Activated naive CD4-positive, alpha-beta T cell treated with anti-CD3 and anti-CD28 coated beads, Interleukin-2, amount 50 U/mL, for 16 hours (primary cell): Measurements from ENCODE around the gene GALK2.

Experiments used
- DNase-seq: peaks from one replicate; pipeline ENCODE4 v3.0.0-alpha.2; 2020

Gene GALK2

DNA sequence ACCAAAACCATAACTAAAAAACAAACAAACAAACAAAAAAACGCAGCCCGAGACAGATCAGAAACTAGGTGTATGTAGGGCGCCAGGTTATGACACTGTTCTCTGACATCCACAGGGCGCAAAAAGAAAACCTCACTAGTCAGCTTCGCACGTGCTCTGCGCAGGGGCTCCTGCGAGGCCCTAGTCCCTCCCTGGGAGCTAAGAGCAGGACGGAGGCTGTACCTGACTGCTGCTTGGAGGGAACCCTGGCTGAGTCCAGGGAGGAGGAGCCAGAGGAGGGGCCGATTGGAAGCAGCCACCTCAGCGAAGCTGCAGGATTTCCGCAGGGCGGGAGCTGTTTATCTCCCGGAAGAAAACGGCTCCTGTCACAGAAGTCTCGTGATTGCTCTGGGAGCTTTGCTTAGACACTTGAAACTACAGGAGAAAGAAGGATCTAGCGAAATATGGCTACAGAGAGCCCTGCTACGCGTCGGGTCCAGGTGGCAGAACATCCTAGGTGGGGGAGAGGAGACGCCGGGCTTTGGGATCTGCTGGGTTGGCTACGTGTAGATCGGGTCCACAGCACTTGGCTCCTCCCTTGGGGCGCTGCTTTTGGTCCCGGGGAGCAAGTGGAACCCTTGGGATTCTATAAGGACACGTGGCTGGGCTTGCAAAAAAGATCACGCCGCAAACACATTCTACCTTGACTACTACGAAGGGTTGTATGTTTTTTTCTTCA, at the start of gene GALK2:
TSS of gene GALK2 (plus strand) at position 368 of the 718 bp plus-strand sequence. CDS start at position 444, 76 bp downstream.
- DNase-seq = peak; percentile 77

DNA sequence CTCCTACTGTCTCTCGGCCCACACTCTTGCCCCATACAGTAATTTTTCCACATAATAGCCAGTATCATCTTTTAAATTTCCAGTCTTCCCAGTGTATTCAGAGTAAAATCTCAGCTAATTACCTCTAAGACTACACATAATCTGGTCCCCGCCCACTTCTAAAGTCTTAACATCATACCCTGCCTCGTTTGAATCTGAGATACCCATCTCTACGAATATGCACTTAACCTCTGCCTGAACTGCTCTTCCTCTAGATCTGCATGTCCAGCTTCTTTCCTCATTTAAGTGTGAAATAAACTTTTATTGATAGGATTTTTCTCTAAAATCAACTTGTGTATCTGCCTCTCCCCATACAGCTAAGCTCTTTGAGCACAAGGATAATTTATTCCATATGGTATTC, 49.2 kb upstream of the GALK2 start:
- DNase-seq = no peak

DNA sequence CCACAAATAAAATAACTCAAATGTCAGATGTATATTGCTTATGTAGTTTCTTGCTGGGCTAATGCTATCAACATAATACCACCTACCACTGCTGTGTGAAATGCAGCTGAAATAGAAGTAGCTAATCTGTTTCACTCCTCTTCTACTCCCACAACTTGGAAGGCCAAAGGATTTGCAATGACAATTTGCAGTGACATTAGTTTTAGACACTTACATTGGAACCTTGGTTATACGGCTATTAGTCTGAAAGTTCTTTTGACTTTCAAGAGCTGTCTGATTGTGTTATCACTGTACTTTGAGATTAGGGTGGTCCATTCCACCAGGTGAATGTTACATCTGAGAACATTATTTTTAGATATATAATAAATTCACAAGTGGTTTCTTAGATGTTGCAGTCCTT, 48.1 kb upstream of the GALK2 start:
- DNase-seq = no peak

DNA sequence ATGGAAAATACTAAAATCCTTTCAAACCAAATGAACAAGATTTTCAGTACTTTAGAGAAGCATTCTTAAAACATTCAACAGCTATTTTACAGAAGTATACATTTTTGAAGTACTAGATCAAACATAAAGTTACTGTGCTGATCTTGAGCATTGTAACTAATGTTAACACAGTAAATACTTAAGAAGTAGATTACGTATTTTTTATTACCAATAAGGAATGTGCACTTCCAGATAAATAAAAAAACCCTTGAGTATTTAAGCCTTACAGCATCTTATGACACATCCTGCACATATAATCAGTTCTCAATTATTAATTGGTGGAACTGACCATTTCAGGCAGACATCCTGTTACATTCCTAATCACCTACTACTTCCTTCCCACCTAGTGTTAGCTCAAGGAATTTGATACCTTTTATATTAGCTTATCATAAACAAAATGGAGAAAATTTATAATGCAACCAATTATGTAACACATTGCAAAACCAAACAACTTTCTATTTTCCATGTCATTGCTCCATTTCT, 47.4 kb upstream of the GALK2 start:
- no peak for DNase-seq

DNA sequence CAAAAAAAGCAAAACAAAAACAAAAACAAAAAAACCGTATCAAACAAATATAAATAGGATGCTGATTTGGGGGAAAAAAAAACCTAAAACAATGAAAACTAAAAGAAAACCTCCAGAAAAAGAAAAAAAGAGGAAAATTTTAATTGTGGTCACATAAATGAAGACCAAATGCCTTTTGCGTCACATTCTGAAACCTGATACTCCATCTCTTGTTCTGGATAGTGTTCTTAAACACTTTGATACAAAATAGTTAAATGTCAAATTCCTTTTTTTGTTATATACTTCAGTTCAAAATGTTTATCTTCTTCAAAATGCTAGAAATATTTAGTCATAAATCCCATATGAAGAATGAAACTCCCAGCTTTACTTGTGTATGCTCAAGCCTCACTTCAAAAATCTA, 45.7 kb upstream of the GALK2 start:
- no peak for DNase-seq

DNA sequence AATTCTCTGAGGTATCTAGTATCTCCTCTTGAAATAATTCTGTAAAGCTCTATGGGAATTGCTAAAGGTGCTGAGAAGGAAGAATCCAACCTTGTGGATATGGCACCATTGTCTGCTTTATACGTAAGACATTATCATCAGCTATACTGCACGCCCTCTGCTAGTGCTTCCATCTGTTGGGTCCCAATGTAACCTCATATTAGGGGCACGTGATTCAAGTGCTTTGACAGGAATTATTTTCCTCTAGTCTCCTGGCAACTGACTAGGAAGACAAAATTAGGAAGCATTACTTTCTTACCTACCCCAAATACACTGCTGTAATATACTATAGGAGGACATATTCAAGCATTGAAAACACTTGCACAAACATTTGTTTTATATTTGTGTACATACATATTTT, 38.6 kb upstream of the GALK2 start:
- DNase-seq = no peak

DNA sequence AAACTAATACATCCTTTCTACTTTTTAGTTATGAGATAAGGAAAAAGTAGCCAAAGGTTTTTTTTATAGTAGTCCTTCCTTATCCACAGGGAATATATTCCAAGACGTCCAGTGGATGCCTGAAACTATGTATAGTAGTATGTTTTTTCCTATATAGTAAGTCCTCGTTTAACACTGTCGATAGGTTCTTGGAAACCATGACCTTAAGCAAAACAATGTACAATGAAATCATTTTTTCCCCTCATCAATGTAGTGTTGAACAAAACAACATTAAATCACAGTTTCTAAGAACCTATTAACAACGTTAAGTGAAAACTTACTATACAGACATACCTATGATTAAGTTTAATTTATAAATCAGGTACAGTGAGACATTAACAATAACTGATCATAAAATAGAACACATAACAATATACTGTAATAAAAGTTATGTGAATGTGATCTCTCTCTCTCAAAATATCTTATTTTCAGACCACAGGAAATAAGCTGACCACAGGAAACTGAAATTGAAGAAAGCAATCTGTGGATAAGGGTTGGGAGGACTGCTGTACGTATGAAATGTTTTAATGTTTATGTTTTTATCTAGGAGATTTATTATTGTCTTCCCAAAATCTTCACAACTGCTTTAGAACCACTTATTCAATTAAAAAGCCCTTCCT, 35.2 kb upstream of the GALK2 start:
- no peak for DNase-seq

DNA sequence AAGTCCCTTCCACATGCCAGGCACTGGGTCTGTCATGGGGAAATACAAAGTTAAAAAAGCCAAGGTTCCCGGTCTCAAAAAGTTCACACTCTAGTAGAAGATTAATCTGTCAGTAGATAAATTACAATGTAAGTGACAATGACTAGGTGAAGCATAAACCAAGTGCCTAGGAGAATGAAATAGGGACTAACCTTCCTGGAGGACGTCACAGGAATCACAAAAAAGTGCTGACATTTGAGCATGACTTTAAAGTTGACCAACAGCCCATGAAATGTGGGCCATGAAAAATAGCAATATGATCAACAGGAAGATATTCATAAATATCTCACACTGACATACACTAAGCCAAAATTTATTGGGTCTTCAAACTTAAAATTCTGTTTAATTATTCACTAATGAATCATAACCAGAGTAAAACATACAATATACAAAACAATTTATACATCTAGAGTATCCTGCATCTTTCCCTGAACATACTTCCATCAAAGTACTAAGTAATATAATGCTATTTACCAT, 34.6 kb upstream of the GALK2 start:
- no peak for DNase-seq

DNA sequence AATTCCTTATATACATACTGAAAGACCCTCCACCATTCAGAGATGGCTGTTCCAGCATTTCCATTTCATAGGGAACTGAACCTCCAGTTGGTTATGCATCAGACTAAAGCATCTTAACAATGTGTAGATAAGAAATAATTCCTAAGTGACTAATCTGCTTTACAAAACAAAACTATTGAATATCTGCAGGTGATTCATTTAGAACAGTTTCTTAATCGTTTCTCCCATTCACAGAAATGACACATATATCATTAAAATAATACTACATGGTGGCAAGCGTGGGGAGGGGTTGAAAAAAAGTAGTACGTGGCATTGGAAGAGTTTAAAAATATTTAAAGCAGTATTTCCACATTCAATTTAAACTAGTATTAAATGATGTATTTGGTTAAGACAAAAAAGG, 34.1 kb upstream of the GALK2 start:
- no peak for DNase-seq

DNA sequence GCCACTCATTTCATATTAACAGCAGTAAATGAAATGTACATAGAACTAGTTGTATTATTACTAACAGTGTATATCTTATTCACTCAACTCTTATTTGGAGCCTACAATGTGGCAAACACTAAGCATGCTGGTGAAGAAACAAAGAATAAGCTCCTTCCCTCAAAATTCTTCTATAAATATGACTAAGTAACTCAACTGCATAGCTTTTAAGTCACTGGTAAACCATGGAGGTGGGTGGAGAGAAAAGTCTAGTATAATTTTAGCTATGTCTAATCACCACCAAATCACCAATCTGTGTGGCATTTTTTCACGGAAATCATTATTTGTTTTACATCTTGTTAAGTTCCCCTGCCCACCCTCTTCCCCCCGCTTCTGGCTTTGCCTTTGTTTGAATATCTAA, 32.2 kb upstream of the GALK2 start:
- no peak for DNase-seq

DNA sequence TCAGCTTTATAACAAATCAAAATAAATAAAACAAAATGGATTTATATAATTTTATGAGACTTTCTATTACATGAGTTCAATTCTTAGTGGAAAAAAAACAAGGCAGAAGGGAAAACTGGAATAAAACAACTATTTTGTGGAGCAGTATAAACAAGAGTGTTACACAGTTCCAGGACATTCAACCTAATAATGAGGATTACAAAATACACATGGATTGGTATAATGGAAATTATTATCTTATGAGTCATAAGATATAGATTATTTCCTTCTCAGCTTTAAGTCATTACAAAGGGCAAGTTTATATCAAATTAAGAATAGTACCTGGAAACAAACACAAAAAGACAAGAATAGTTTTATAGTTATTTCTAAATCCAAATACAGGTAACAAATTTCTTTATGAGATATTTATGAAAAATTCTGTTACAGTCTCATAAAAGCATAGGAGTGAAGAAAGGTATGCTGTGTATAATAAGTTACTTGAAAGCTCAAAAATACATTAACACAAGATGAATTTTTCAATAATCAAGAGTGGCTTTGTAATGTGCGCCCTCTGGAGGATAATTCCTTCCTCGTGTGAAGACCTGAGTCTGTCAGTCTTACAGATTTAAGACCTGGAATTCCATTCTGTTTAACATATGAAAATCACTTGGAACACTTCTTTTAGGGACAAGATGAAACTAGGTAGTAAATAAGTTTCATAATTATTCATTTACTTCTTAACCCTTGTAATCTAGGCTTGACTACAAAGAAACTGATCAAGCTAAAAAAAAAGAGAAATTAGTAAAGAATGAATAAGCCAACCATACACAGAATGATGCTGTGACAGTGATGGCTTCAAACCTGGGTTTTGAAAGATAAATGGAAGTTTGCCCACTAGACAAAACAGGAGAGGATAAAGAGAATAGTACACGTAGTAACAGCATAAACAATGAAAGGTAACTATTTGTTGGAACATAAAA, 24.1 kb upstream of the GALK2 start:
- DNase-seq = peak; percentile 13

DNA sequence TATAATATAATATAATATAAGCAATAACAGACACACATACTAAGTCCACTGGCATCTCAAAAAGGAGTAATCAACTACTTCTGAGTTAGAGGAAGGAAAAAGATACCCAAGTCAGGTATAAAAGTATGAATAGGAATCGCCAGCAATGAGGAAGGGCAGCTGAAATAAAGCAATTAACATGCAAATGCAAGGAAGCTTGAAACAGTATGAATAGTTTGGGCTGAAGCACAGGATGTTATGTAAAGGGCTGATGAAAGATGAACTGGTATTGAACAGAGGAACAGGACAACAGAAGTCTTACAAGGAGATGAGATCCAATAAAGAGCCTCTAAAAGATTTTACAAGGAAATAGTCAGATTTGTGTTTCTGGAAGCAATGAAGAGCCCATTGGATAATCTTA, 21.7 kb upstream of the GALK2 start:
- no peak for DNase-seq

DNA sequence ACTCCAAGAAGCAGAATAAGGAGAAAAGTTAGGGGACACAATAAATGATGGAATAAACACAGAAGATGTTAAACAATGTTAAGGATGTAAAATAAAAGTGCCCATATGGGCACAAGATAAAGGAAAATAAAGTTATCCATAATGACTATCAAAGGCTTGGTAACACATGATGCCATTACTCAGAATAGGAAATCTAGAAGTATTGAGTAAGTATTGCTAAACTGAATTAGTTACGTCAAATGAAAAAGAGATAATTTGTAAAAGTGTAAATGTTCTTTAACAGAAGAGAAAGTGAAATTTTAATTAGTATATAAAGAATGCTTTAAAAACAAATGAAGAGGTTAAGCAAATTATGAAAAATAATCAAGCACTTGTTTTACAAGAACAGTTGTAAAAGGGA, 21.3 kb upstream of the GALK2 start:
- DNase-seq = no peak

DNA sequence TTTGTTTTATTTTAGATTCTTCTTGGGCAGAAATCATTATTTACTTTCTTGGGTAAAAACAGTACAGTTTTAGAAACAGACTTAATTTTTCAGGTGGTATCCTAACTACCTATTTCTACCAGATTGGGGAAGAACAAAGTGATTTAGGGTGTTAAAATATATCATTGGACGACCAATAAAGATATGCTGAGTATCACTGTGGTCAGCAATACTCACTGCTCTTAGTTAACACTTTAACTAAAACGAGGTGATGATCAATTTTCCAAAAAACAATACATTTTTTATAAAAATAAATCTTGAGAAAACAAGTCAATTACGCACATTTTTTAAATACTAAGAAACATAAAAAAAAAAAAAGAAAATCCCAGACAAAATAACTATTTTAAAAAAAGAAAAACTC, 18.2 kb upstream of the GALK2 start:
- no peak for DNase-seq

DNA sequence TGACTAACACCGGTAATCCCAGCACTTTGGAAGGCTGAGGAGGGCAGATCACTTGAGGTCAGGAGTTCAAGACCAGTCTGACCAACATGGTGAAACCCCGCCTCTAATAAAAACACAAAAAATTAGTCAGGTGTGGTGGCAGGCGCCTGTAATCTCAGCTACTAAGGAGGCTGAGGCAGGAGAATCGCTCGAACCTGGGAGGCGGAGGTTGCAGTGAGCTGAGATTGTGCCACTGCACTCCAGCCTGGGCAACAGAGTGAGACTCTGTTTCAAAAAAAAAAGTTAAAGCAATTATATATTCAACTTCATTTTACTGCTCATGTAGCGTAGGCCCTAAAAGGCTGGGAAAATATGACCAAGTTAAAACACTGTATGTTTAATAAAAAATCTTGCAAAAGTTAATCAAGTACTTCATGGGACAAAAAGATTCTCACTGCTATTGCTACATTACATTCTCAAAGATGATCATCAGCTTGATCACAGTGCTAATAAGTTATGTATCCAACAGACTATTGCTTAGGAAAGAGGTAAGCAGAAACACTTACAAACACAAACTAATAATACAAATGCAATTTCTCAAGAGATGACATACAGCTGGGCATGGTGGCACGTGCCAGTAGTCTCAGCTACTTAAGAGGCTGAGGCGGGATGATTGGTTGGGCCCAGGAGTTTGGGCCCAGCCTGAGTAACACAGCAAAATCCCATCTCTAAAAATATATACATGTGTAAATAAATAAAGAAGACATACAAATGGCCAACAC, 17.3 kb upstream of the GALK2 start:
- DNase-seq = no peak

DNA sequence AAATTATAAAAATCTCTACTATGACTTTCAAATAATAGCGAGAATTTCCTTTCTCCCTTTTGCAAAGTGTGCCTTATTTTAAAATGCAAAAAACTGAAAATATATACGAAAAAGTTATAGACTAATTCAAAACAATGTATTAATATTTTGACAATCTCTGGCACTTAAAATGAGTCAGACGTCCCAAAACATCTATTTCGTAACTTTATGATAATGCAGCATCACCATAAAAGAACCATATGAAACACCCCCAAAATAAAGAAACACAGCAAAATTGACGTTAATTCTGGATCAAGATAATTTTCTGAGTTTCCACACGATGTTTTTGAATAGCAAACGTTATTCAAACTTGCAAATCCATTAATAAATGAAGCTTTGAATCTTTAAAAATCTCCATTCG, 15.7 kb upstream of the GALK2 start:
- DNase-seq = no peak

DNA sequence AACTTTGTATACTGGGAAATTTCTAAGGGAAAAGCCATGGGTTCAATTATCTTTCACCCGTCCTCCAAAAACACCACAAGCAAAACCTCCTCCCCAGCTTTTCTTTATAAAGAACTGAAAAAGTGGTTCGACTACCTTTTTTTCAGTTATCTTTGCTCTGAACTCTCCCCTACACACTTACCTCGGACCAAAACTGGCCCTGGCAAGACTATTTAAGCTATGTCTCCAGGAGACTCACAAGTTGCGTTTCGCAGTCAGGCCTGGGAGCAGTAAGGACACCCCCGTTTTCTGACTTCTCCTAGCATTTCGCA, 15.3 kb upstream of the GALK2 start:
- DNase-seq = no peak

DNA sequence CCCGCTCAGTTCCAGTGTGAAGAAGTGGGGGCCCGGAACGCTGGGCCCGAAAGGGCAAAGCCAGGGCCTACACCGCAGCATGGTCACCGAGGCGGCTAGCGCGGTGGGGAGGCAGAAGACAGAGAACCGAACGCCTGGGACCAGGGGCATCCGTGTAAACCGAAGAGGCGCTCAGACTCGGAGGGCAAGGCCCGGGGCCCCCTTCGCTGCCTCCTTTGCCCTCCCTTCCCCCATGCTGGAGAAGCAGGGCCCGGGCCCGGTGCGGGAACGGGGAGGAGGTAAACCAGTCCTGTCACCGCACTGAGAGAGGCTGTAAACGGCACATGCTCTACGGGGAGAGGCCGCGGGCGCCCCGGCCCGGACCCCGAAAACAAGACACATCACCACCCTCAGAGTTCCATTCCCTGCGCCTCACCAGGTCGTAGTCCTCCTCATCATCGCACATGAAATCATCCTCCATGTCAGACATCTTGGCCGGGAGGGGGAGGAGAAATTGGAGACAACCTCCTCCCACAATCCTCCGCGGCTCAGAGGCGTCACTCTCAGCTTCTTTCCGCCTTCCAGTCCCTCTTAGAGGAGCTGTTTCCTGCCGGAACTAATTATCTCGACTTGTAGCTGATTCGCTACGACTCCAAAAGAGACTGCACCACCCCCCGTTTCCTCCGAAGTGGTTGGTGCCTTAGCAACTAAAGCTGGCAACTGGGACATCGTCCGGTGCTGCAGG, 14.8 kb upstream of the GALK2 start, which contains the start of gene COPS2:
TSS of gene COPS2 (minus strand) at position 490 of the 724 bp plus-strand sequence. CDS start at position 469, 21 bp downstream.
- peak; percentile 91 for DNase-seq

DNA sequence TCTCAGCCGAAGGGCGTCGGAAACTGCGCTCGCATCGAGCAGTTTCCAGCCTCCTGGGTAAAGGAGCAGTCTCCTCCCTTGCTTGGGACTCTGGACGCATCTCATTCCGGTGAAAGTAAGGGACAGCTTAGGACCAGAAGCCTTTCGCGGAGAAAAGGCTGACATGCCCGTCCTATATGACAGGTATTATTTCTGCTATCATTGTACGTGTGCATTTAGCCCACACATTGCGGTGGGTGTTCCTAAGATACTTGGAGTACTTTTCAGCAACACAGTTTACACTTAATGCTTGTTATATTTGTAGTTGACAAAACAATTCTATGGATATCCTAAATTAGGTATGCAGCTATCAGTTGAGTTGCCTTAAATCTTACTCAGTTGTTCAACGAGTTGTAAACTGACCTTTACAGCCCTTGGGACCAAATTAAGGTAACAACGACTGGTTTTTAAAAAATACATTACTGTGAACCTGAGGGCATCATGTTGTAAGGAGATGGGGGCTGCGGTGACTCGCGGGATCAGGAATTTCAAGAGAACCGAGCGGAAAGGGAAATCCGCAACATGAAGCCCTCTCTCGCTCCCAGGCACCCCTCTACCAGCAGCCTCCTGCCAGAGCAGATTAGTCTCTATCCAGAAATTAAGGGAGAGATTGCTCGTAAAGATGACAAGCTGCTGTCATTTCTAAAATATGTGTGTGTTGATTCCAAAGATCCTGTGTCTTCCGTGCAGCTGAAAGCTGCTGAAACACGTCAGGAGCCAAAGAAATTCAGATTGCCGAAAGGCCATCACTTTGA, 14.0 kb upstream of the GALK2 start:
- DNase-seq = no peak

DNA sequence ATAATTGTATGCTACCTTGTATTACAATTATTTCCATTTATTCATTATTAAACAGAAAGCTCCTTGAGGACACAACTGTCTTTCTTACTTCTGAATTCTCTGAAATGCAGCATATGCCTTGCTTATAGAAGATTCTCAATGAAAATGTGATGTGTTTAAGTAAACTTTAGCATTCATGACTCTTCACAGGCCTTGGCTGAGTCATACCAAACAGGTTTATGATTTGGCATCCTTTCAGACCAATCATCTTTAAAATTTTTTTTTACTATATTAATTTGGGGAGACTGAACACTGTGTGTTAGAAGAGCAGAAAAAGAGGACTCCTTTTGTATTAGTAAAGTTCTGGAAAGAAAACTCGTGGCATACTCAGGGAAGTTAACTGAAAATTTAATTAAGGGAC, 6.4 kb upstream of the GALK2 start:
- DNase-seq = no peak

DNA sequence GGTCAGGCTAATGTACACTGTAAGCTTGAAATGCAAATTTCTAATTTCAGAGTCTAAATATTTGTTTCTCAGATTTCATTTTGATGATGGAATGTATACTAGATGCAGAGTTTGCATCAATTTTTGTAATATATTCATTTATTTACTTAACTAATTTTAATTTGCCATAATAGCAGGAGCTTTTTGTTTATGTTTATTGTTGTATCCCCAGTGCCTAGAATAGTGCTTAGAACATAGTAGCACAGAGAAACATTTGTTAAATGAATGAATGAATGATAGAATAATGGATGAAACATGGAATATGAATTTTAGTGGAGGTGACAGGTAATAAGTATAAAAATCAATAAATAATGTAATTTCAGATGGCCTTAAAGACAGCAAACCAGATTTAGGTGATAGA, 5.2 kb upstream of the GALK2 start:
- DNase-seq = no peak
